ENCODE data around the gene DEFB112. TPM values are rescaled to one million over a fixed set of nuclear protein-coding genes. Genes with fewer than 3 reads are reported as not detected.

The DEFB112 gene
- total and polyA plus RNA-seq, 3 experiments from 2014 or later, result not detected

Other genes starting within 250 kb of the DEFB112 start
- gene CRISP1, start 183.4 kb downstream of the DEFB112 start, total RNA-seq, result not detected
- gene CRISP1, start 183.4 kb downstream of the DEFB112 start, polyA plus RNA-seq, result not detected
- not detected for gene DEFB114, start 85.8 kb downstream of the DEFB112 start, total RNA-seq
- not detected for gene DEFB114, start 85.8 kb downstream of the DEFB112 start, polyA plus RNA-seq
- gene DEFB113, start 80.3 kb downstream of the DEFB112 start, total RNA-seq, result not detected
- not detected for gene DEFB113, start 80.3 kb downstream of the DEFB112 start, polyA plus RNA-seq
- gene DEFB110, start 27.9 kb downstream of the DEFB112 start, total RNA-seq, result not detected
- gene DEFB110, start 27.9 kb downstream of the DEFB112 start, polyA plus RNA-seq, result not detected